ENCODE data around the gene HIF3A.

- TF ChIP-seq POLR2AphosphoS5 (IDR thresholded peaks at IDR 0.05; ENCODE audit: borderline replicate concordance, low read depth, low read length) (no peak), EZH2 (IDR thresholded peaks at IDR 0.05) (no peak), FOXP2 (optimal IDR thresholded peaks at IDR 0.05; ENCODE audit: control extremely low read depth, extremely low read length, insufficient read depth) (no peak)
Observed at GRCh38 chr19:46364359-46364758, 67.5 kb downstream of the HIF3A start.

Data from SK-N-MC (cell line).